H1 (cell line): ENCODE data around the gene OR2T33. TPM values are rescaled to one million over a fixed set of nuclear protein-coding genes. Genes with fewer than 3 reads are reported as not detected.
"Not testable (repeated sequence)": the region's sequence is repeated elsewhere in the genome, so short reads cannot be mapped to it uniquely, and the experiment has no call there.

ENCODE experiments used
- CTCF ChIA-PET: fragments of 300-600 bp; sonication (Branson Sonifier 250); formaldehyde crosslinking; loops from one replicate; lab custom pipeline; 2021; ENCODE audit not compliant: partially characterized antibody; lab: Charles Lee
- POLR2A ChIA-PET: fragments of 300-600 bp; sonication (Branson Sonifier 250); formaldehyde crosslinking; loops from one replicate; lab custom pipeline; 2021; ENCODE audit warnings: inconsistent platforms; ENCODE audit not compliant: partially characterized antibody; lab: Charles Lee
- DNase-seq, 2 experiments: peaks; one replicate each; pipeline versions ENCODE4 v3.0.0 to v3.0.0-alpha.2; 2010 to 2022; ENCODE audit warnings: low spot score in 2 of 2, low read depth in 1 of 2, mixed read lengths in 1 of 2
- FAIRE-seq: peaks from 2 replicates; lab custom pipeline; 2011; peaks lifted over from hg19 to GRCh38; lab: Jason Lieb, UNC
- H2AFZ ChIP-seq: 2 replicates; pipeline ENCODE4 v1.8.1; 2012; ENCODE audit warnings: low read length, inconsistent platforms
- H2AK5ac ChIP-seq: 2 replicates; pipeline ENCODE4 v1.6.1; 2013; ENCODE audit warnings: low read depth, low read length
- H2BK120ac ChIP-seq: replicated peaks from 2 replicates; pipeline ENCODE3; 2013; ENCODE audit warnings: low read depth, low read length, inconsistent platforms
- H2BK12ac ChIP-seq: 2 replicates; pipeline ENCODE4 v1.6.1; 2013; ENCODE audit warnings: low read depth, low read length
- H2BK15ac ChIP-seq: 2 replicates; pipeline ENCODE4 v1.6.1; 2013; ENCODE audit warnings: low read length
- H2BK20ac ChIP-seq: 2 replicates; pipeline ENCODE4 v1.6.1; 2013; ENCODE audit warnings: low read length
- H2BK5ac ChIP-seq: 2 replicates; pipeline ENCODE4 v1.6.1; 2013; ENCODE audit warnings: low read depth, low read length
- H3K14ac ChIP-seq: 2 replicates; pipeline ENCODE4 v1.6.1; 2013; ENCODE audit warnings: inconsistent platforms; ENCODE audit not compliant: insufficient read length
- H3K18ac ChIP-seq: 2 replicates; pipeline ENCODE4 v1.6.1; 2013; ENCODE audit warnings: low read length; ENCODE audit errors: extremely low read depth
- H3K23ac ChIP-seq: 2 replicates; pipeline ENCODE4 v1.6.1; 2013; ENCODE audit warnings: inconsistent platforms; ENCODE audit not compliant: insufficient read length
- H3K23me2 ChIP-seq: 2 replicates; pipeline ENCODE4 v1.6.1; 2013; ENCODE audit warnings: low read depth, low read length
- H3K27ac ChIP-seq: 2 replicates; pipeline ENCODE4 v1.6.1; 2011; ENCODE audit warnings: low read depth, low read length, inconsistent platforms
- H3K27me3 ChIP-seq, 4 experiments: replicated peaks in 1 of 4; 1 replicate in 1 of 4; 2 replicates in 3 of 4; pipeline versions ENCODE4 v1.6.1 to v1.8.1; 2011 to 2013; ENCODE audit warnings: low read length in 3 of 4, mild to moderate bottlenecking in 3 of 4, inconsistent platforms in 2 of 4, mixed read lengths in 2 of 4, moderate library complexity in 1 of 4; ENCODE audit not compliant: control insufficient read depth in 3 of 4, insufficient read depth in 3 of 4; ENCODE audit errors: extremely low read depth in 1 of 4
- H3K36me3 ChIP-seq, 4 experiments: 2 replicates each; pipeline versions ENCODE4 v1.6.1 to v1.8.1; 2011 to 2013; ENCODE audit warnings: mild to moderate bottlenecking in 4 of 4, low read length in 3 of 4, moderate library complexity in 2 of 4, control low read depth in 1 of 4, inconsistent platforms in 1 of 4; ENCODE audit not compliant: insufficient read depth in 4 of 4, control insufficient read depth in 2 of 4
- H3K4ac ChIP-seq: replicated peaks from 2 replicates; pipeline ENCODE3; 2013; ENCODE audit warnings: low read length, low read depth, mixed read lengths, inconsistent platforms; ENCODE audit not compliant: insufficient read length
- H3K4me1 ChIP-seq, 4 experiments: replicated peaks in 1 of 4; 1 replicate in 1 of 4; 2 replicates in 3 of 4; pipeline versions ENCODE4 v1.6.1 to v1.8.1; 2011 to 2013; ENCODE audit warnings: low read length in 3 of 4, inconsistent platforms in 2 of 4, mixed read lengths in 1 of 4; ENCODE audit not compliant: insufficient read depth in 4 of 4, control insufficient read depth in 3 of 4
- H3K4me2 ChIP-seq, 2 experiments: 2 replicates each; pipeline versions ENCODE4 v1.6.1 to v1.8.1; 2011 to 2013; ENCODE audit warnings: low read depth in 2 of 2, low read length in 2 of 2, control low read depth in 1 of 2, inconsistent platforms in 1 of 2, mild to moderate bottlenecking in 1 of 2; ENCODE audit not compliant: insufficient read depth in 1 of 2
- H3K4me3 ChIP-seq, 4 experiments: fragments of 200-600, 300-600 bp in 1 of 4; sonication (generic), shearing (Covaris generic), sonication (Bioruptor Twin) in 1 of 4; 2 replicates each; pipeline versions ENCODE4 v1.5.1 to v1.8.1; 2011 to 2016; ENCODE audit warnings: low read length in 4 of 4, low read depth in 3 of 4, control low read depth in 2 of 4, inconsistent platforms in 2 of 4, mild to moderate bottlenecking in 2 of 4, mixed read lengths in 1 of 4, moderate library complexity in 1 of 4; ENCODE audit not compliant: insufficient read depth in 2 of 4; ENCODE audit errors: extremely low read depth in 1 of 4
- H3K56ac ChIP-seq: replicated peaks from 2 replicates; pipeline ENCODE3; 2013; ENCODE audit warnings: low read depth, mild to moderate bottlenecking, mixed read lengths, low read length, inconsistent platforms; ENCODE audit not compliant: insufficient read length
- H3K79me1 ChIP-seq: 2 replicates; pipeline ENCODE4 v1.6.1; 2013; ENCODE audit warnings: low read depth, low read length, control low read depth
- H3K79me2 ChIP-seq, 2 experiments: 2 replicates each; pipeline versions ENCODE4 v1.6.1 to v1.8.1; 2012 to 2013; ENCODE audit warnings: low read length in 2 of 2, mild to moderate bottlenecking in 2 of 2, inconsistent platforms in 1 of 2; ENCODE audit not compliant: insufficient read depth in 2 of 2, control insufficient read depth in 1 of 2
- H3K9ac ChIP-seq, 4 experiments: replicated peaks in 1 of 4; 1 replicate in 1 of 4; 2 replicates in 3 of 4; pipeline versions ENCODE4 v1.6.1 to v1.8.1; 2011 to 2013; ENCODE audit warnings: low read depth in 3 of 4, low read length in 3 of 4, control low read depth in 2 of 4, mild to moderate bottlenecking in 2 of 4, moderate library complexity in 2 of 4, inconsistent platforms in 1 of 4; ENCODE audit errors: extremely low read depth in 1 of 4
- H3K9me3 ChIP-seq, 2 experiments: 2 replicates each; pipeline versions ENCODE4 v1.6.1 to v1.8.1; 2012 to 2013; ENCODE audit warnings: mild to moderate bottlenecking in 2 of 2, moderate library complexity in 2 of 2, control low read depth in 1 of 2, inconsistent platforms in 1 of 2, low read depth in 1 of 2, low read length in 1 of 2, mixed read lengths in 1 of 2; ENCODE audit not compliant: insufficient read depth in 2 of 2
- H4K20me1 ChIP-seq, 2 experiments: replicated peaks in 1 of 2; 2 replicates each; pipeline versions ENCODE3 to v1.8.1; 2011 to 2013; ENCODE audit warnings: inconsistent platforms in 2 of 2, low read length in 2 of 2, mild to moderate bottlenecking in 1 of 2; ENCODE audit not compliant: insufficient read depth in 2 of 2, control insufficient read depth in 1 of 2
- H4K5ac ChIP-seq: 2 replicates; pipeline ENCODE4 v1.6.1; 2013; ENCODE audit warnings: low read length, low read depth, mixed read lengths, inconsistent platforms; ENCODE audit not compliant: insufficient read length
- H4K8ac ChIP-seq: 2 replicates; pipeline ENCODE4 v1.8.0; 2013; ENCODE audit warnings: mild to moderate bottlenecking, moderate library complexity, low read length, inconsistent platforms; ENCODE audit not compliant: insufficient read depth; ENCODE audit errors: extremely low read depth
- H4K91ac ChIP-seq: replicated peaks from 2 replicates; pipeline ENCODE3; 2013; ENCODE audit warnings: low read length, mixed read lengths, inconsistent platforms; ENCODE audit not compliant: insufficient read length
- WGBS, 2 experiments: shearing (Covaris generic) in 1 of 2; methylation state at CpG; one replicate each; pipeline versions ENCODE4 v1.1.6 to v1.1.7; 2013 to 2015; ENCODE audit warnings: low lambda C conversion rate in 2 of 2, mixed read lengths in 2 of 2, inconsistent platforms in 1 of 2, low coverage in 1 of 2, missing lambda C conversion rate in 1 of 2; ENCODE audit not compliant: insufficient replicate concordance in 2 of 2, insufficient coverage in 1 of 2, insufficient read length in 1 of 2; ENCODE audit errors: extremely low coverage in 1 of 2, missing lambda C conversion rate in 1 of 2; 5-methylcytosine and 5-hydroxymethylcytosine counted together
- polyA plus RNA-seq, 7 experiments: library from polyadenylated mRNA; depleted of rRNA in 3 of 7; stranded (reverse) in 5 of 7; unstranded in 2 of 7; fragments of >200 nt in 5 of 7; fragments of 200-250 nt in 2 of 7; gene quantifications; 1 replicate in 5 of 7; 2 replicates in 1 of 7; 4 replicates in 1 of 7; pipeline versions ENCODE4 v1.2.1 to v1.2.3, GENCODE V29; 2011 to 2013; ENCODE audit warnings: missing spikeins in 2 of 7, mixed read lengths in 2 of 7
- total RNA-seq: library from RNA; stranded (reverse); fragmentation: NEBNext Ultra II Directional; extraction: Animal tissue kit (Norgen Biotek cat#: 25700); gene quantifications from 2 replicates; pipeline ENCODE4 v1.2.1, GENCODE V29; 2021

Gene OR2T33
- total and polyA plus RNA-seq, 2 of the 8 experiments (the other 6 are each of a cell fraction or from before 2014, with no cell fraction given) = not detected

DNA sequence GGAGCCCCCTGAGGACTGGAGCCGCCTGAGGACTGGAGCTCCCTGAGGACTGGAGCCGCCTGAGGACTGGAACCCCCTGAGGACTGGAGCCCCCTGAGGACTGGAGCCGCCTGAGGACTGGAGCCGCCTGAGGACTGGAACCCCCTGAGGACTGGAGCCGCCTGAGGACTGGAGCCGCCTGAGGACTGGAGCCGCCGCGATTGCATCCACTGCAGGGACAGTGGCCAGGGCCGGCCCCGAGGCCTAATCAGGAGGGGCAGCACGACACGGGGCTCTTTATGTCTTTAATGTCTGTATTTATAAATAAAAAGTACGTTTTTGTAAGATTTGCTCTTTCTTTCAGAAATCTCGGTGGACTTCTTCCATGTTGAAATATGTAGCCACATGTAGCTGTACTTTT, 29.0 kb upstream of the OR2T33 start:
- H4K8ac ChIP-seq, POLR2A ChIA-PET, H3K14ac ChIP-seq, H3K4me3 ChIP-seq, H3K27me3 ChIP-seq, H3K36me3 ChIP-seq, H3K18ac ChIP-seq, H3K79me1 ChIP-seq, H3K9ac ChIP-seq, H2AK5ac ChIP-seq, H2BK5ac ChIP-seq, H3K23ac ChIP-seq, DNase-seq, FAIRE-seq, H2BK120ac ChIP-seq, H4K20me1 ChIP-seq, H3K79me2 ChIP-seq, H3K56ac ChIP-seq, H3K4me1 ChIP-seq, H2BK15ac ChIP-seq, H3K27ac ChIP-seq, H2AFZ ChIP-seq, H2BK20ac ChIP-seq, H3K4me2 ChIP-seq, H3K23me2 ChIP-seq, H4K91ac ChIP-seq, H2BK12ac ChIP-seq, H3K4ac ChIP-seq, H4K5ac ChIP-seq: not testable (repeated sequence)
- peaks cover 45 to 47% of the 10 kb centered on the region in 2 experiments for H3K9me3 ChIP-seq
- WGBS, 2 experiments = 84% methylated on average over 8 of the region's 15 CpGs; no CpG with 5 or more reads in 1 of the 2 experiments
- CTCF ChIA-PET = interaction anchor here (0.7 kb wide), 1 partner anchor 9 kb away, joined by 3 read pairs; no protein-coding TSS in a partner anchor
